RWPE1 (cell line): Measurements from ENCODE around the gene WDR46.

Experiments used
- CTCF ChIA-PET: fragments of 350-600 bp; sonication (Branson Sonifier 250); formaldehyde crosslinking; extraction: SDS; loops from one replicate; lab custom pipeline; 2021; lab: Yijun Ruan, JAX
- POLR2A ChIA-PET: fragments of 400-600 bp; formaldehyde crosslinking; extraction: SDS; loops from one replicate; lab custom pipeline; 2020; ENCODE audit warnings: antibody characterized with exemption; ENCODE audit not compliant: low non-redundant PET; lab: Yijun Ruan, JAX
- DNase-seq: peaks from one replicate; pipeline ENCODE4 v3.0.0; 2012; ENCODE audit warnings: low spot score
- H3K27ac ChIP-seq: fragments of 450-650 bp; 2 replicates; pipeline ENCODE4 v1.5.1; 2017
- CTCF ChIP-seq: fragments of 450-650 bp; conservative IDR thresholded peaks from 2 replicates; pipeline ENCODE4 v1.5.1; 2017; ENCODE audit warnings: low read depth, mild to moderate bottlenecking

Gene WDR46

GRCh38 chr6:33254591-33254990, 34.4 kb downstream of the WDR46 start:
- TF ChIP-seq CTCF: no peak
- peak overlapping the region; percentile 52 for H3K27ac ChIP-seq
- ChIA-PET CTCF (no interaction called here), POLR2A (no interaction called here)
- DNase-seq: no peak

GRCh38 chr6:33252759-33253158, 36.3 kb downstream of the WDR46 start:
- POLR2A ChIA-PET: no interaction called here
- no peak for TF ChIP-seq CTCF
- CTCF ChIA-PET: no interaction called here
- no peak overlapping the region for H3K27ac ChIP-seq
- no peak for DNase-seq

GRCh38 chr6:33251395-33252012, 37.5 kb downstream of the WDR46 start:
- peak overlapping the region; percentile 99 for H3K27ac ChIP-seq
- ChIA-PET POLR2A (no interaction called here), CTCF (interaction anchor here (0.7 kb wide), 1 partner anchor 345 kb away, joined by 3 read pairs; no protein-coding TSS in a partner anchor)
- TF ChIP-seq CTCF: no peak
- no peak for DNase-seq

GRCh38 chr6:33250731-33251130, 38.3 kb downstream of the WDR46 start:
- ChIA-PET POLR2A (interaction anchor here (1.8 kb wide), 1 partner anchor 279 kb away, joined by 8 read pairs; no protein-coding TSS in a partner anchor), CTCF (no interaction called here)
- DNase-seq: no peak
- peak overlapping the region; percentile 99 for H3K27ac ChIP-seq
- TF ChIP-seq CTCF: no peak

GRCh38 chr6:33249732-33250630, 39.1 kb downstream of the WDR46 start:
- H3K27ac ChIP-seq: peak overlapping the region; percentile 99
- TF ChIP-seq CTCF: no peak
- POLR2A ChIA-PET: interaction anchor here (0.7 to 1.8 kb wide), 3 partner anchors 22 to 278 kb away, joined by 3 to 8 read pairs (median 4); partner anchors contain the start of genes RPS18 and VPS52
- CTCF ChIA-PET: interaction anchor here (1.9 to 2.0 kb wide), 2 partner anchors 11 to 88 kb away, joined by 9 to 15 read pairs; no protein-coding TSS in a partner anchor
- DNase-seq: peak; percentile 55
